IMR-90 (cell line): Measurements from ENCODE around the gene PFKL. TPM values are rescaled to one million over a fixed set of nuclear protein-coding genes. Genes with fewer than 3 reads are reported as not detected.

Experiments used
- ATAC-seq: fragments of 200-7000 bp; cut with Tn5 transposase; 2 replicates; pipeline ENCODE4 v1.9.1; 2020; ENCODE audit warnings: low read depth, mild to moderate bottlenecking, moderate library complexity
- BruUV-seq: library from RNA; stranded (reverse); fragments of 400-500 nt; replicated peaks from 2 replicates; lab custom pipeline; 2021; lab: Mats Ljungman, UMichigan
- CTCF ChIA-PET: fragments of 300-600 bp; formaldehyde crosslinking; extraction: SDS; loops from one replicate; lab custom pipeline; 2021; ENCODE audit warnings: antibody characterized with exemption; lab: Yijun Ruan, JAX
- POLR2A ChIA-PET: fragments of 300-600 bp; sonication (Branson Sonifier 250); formaldehyde crosslinking; loops from one replicate; lab custom pipeline; 2022; ENCODE audit warnings: antibody characterized with exemption; ENCODE audit not compliant: unreplicated experiment; lab: Charles Lee
- DNase-seq: peaks from one replicate; pipeline ENCODE4 v3.0.0; 2013
- H2AFZ ChIP-seq: replicated peaks from 2 replicates; pipeline ENCODE3; 2013; ENCODE audit warnings: low read length, mild to moderate bottlenecking; ENCODE audit not compliant: poor library complexity
- H2AK5ac ChIP-seq: 2 replicates; pipeline ENCODE4 v1.6.1; 2013; ENCODE audit warnings: low read depth, low read length, inconsistent platforms
- H2AK9ac ChIP-seq: replicated peaks from 2 replicates; pipeline ENCODE3; 2013; ENCODE audit warnings: mild to moderate bottlenecking, low read depth, low read length, moderate library complexity; ENCODE audit not compliant: poor library complexity
- H2BK120ac ChIP-seq: 2 replicates; pipeline ENCODE4 v1.6.1; 2013; ENCODE audit warnings: low read depth, low read length, inconsistent platforms
- H2BK15ac ChIP-seq: 3 replicates; pipeline ENCODE4 v1.6.1; 2013; ENCODE audit warnings: low read depth, low read length, inconsistent platforms
- H2BK20ac ChIP-seq: 2 replicates; pipeline ENCODE4 v1.6.1; 2013; ENCODE audit warnings: low read depth, mild to moderate bottlenecking, inconsistent platforms, low read length, moderate library complexity
- H2BK5ac ChIP-seq: 2 replicates; pipeline ENCODE4 v1.6.1; 2013; ENCODE audit warnings: mild to moderate bottlenecking, low read depth, low read length, inconsistent platforms; ENCODE audit not compliant: poor library complexity, severe bottlenecking
- H3K14ac ChIP-seq: replicated peaks from 2 replicates; pipeline ENCODE4 v1.6.1; 2013; ENCODE audit warnings: low read depth, low read length, inconsistent platforms
- H3K18ac ChIP-seq: 2 replicates; pipeline ENCODE4 v1.6.1; 2013; ENCODE audit warnings: low read depth, low read length, control low read depth
- H3K23ac ChIP-seq: 2 replicates; pipeline ENCODE4 v1.6.1; 2013; ENCODE audit warnings: low read depth, low read length, inconsistent platforms
- H3K27ac ChIP-seq: 2 replicates; pipeline ENCODE4 v1.5.1; 2013; ENCODE audit warnings: mild to moderate bottlenecking, control low read depth, low read length; ENCODE audit not compliant: insufficient read depth
- H3K27me3 ChIP-seq: 2 replicates; pipeline ENCODE4 v1.6.1; 2013; ENCODE audit warnings: low read length; ENCODE audit not compliant: control insufficient read depth, insufficient read depth
- H3K36me3 ChIP-seq: 2 replicates; pipeline ENCODE4 v1.6.1; 2013; ENCODE audit warnings: low read length, mixed read lengths; ENCODE audit not compliant: control insufficient read depth, insufficient read depth
- H3K4ac ChIP-seq: 2 replicates; pipeline ENCODE4 v1.6.1; 2013; ENCODE audit warnings: low read depth, low read length, inconsistent platforms
- H3K4me1 ChIP-seq: 2 replicates; pipeline ENCODE4 v1.6.1; 2013; ENCODE audit warnings: low read length, mixed read lengths; ENCODE audit not compliant: control insufficient read depth, insufficient read depth
- H3K4me2 ChIP-seq: 2 replicates; pipeline ENCODE4 v1.6.1; 2013; ENCODE audit warnings: low read depth, mild to moderate bottlenecking, control low read depth, low read length, moderate library complexity
- H3K4me3 ChIP-seq: 2 replicates; pipeline ENCODE4 v1.5.1; 2013; ENCODE audit warnings: low read depth, mild to moderate bottlenecking, control low read depth, low read length, moderate library complexity; ENCODE audit not compliant: insufficient read depth
- H3K56ac ChIP-seq: 2 replicates; pipeline ENCODE4 v1.6.1; 2013; ENCODE audit warnings: low read length, inconsistent platforms; ENCODE audit not compliant: insufficient read depth; ENCODE audit errors: extremely low read depth
- H3K79me1 ChIP-seq, 2 experiments: 2 replicates each; pipeline ENCODE4 v1.6.1; 2013; ENCODE audit warnings: low read length in 2 of 2, inconsistent platforms in 1 of 2, low read depth in 1 of 2
- H3K9ac ChIP-seq: 2 replicates; pipeline ENCODE4 v1.6.1; 2013; ENCODE audit warnings: low read depth, low read length, control low read depth
- H3K9me1 ChIP-seq: 2 replicates; pipeline ENCODE4 v1.6.1; 2013; ENCODE audit warnings: low read length, inconsistent platforms; ENCODE audit not compliant: insufficient read depth
- H3K9me3 ChIP-seq: 2 replicates; pipeline ENCODE4 v1.6.1; 2013; ENCODE audit warnings: low read length; ENCODE audit not compliant: control insufficient read depth, insufficient read depth
- H4K20me1 ChIP-seq: 2 replicates; pipeline ENCODE4 v1.6.1; 2013; ENCODE audit warnings: low read length, inconsistent platforms; ENCODE audit not compliant: insufficient read depth
- H4K5ac ChIP-seq: 2 replicates; pipeline ENCODE4 v1.6.1; 2013; ENCODE audit warnings: mild to moderate bottlenecking, low read depth, low read length, control low read depth
- H4K8ac ChIP-seq, 2 experiments: 2 replicates each; pipeline ENCODE4 v1.6.1; 2013; ENCODE audit warnings: low read depth in 2 of 2, low read length in 2 of 2, control low read depth in 1 of 2, inconsistent platforms in 1 of 2
- H4K91ac ChIP-seq: 2 replicates; pipeline ENCODE4 v1.6.1; 2013; ENCODE audit warnings: low read depth, low read length, inconsistent platforms; ENCODE audit not compliant: insufficient read depth
- BHLHE40 ChIP-seq: fragments of 150-350 bp; IDR thresholded peaks from 2 replicates; pipeline ENCODE4 v1.6.1; 2016; ENCODE audit warnings: mild to moderate bottlenecking, low read depth, low read length
- CEBPB ChIP-seq: IDR thresholded peaks from 2 replicates; pipeline ENCODE4 v1.6.1; 2012; ENCODE audit warnings: low read depth, low read length, improper control_type of control experiment
- CHD1 ChIP-seq: IDR thresholded peaks from 2 replicates; pipeline ENCODE4 v1.6.1; 2012; ENCODE audit warnings: low read depth, low read length, improper control_type of control experiment
- MAFK ChIP-seq: IDR thresholded peaks from 2 replicates; pipeline ENCODE4 v1.6.1; 2012; ENCODE audit warnings: low read depth, low read length, improper control_type of control experiment
- MXI1 ChIP-seq: IDR thresholded peaks from 2 replicates; pipeline ENCODE4 v1.6.1; 2012; ENCODE audit warnings: low read depth, mild to moderate bottlenecking, low read length, moderate library complexity, borderline replicate concordance
- POLR2A ChIP-seq: IDR thresholded peaks from 2 replicates; pipeline ENCODE4 v1.6.1; 2012; ENCODE audit warnings: mild to moderate bottlenecking, low read depth, low read length
- RCOR1 ChIP-seq: IDR thresholded peaks from 2 replicates; pipeline ENCODE4 v1.6.1; 2012; ENCODE audit warnings: mild to moderate bottlenecking, low read length, improper control_type of control experiment; ENCODE audit not compliant: insufficient replicate concordance
- RFX5 ChIP-seq: IDR thresholded peaks from 2 replicates; pipeline ENCODE4 v1.8.0; 2012; ENCODE audit warnings: low read depth, mild to moderate bottlenecking, low read length, moderate library complexity
- SMC3 ChIP-seq: fragments of 150-350 bp; IDR thresholded peaks from 2 replicates; pipeline ENCODE4 v1.6.1; 2016; ENCODE audit warnings: low read depth, mild to moderate bottlenecking, antibody characterized with exemption, low read length, moderate library complexity
- WGBS, 2 experiments: methylation state at CpG; one replicate each; pipeline versions ENCODE4 v1.1.5 to v1.1.7; 2013; ENCODE audit warnings: missing lambda C conversion rate in 2 of 2; ENCODE audit not compliant: insufficient read length in 1 of 2; ENCODE audit errors: extremely low coverage in 2 of 2; 5-methylcytosine and 5-hydroxymethylcytosine counted together
- dilution Hi-C: fragments of 300-500 bp; cut with HindIII; formaldehyde crosslinking; loops from one replicate; pipeline ENCODE4 v1.14.3; 2018; ENCODE audit warnings: low sequenced_read_pairs; ENCODE audit not compliant: unreplicated experiment
- in situ Hi-C: fragments of 300-500 bp; cut with MboI; formaldehyde crosslinking; loops from 3 replicates; pipeline ENCODE4 v1.14.3; 2019; ENCODE audit warnings: low sequenced_read_pairs, inconsistent platforms, mixed read lengths
- intact Hi-C: fragments of 100-400 bp; cut with micrococcal nuclease; formaldehyde crosslinking; loops from 2 replicates; pipeline ENCODE4 v1.10.0; 2022
- polyA plus RNA-seq, 3 experiments: library from polyadenylated mRNA; depleted of rRNA; stranded (reverse); fragments of >200 nt; gene quantifications; 2 replicates each; pipeline ENCODE4 v1.2.3, GENCODE V29; 2012; ENCODE audit warnings: low replicate concordance in 1 of 3
- total RNA-seq: library from RNA; depleted of rRNA; stranded (reverse); fragments of >200 nt; gene quantifications from 2 replicates; pipeline ENCODE4 v1.2.3, GENCODE V29; 2012
- TF ChIP-seq, protein P1 (sequence below): fragments of 150-350 bp; IDR thresholded peaks from 2 replicates; pipeline ENCODE4 v1.6.1; 2016; ENCODE audit warnings: low read depth, mild to moderate bottlenecking, low read length, moderate library complexity, borderline replicate concordance
- TF ChIP-seq, protein P2 (sequence below): fragments of 150-350 bp; IDR thresholded peaks from 2 replicates; pipeline ENCODE4 v1.6.1; 2017; ENCODE audit warnings: mild to moderate bottlenecking, antibody characterized with exemption, low read length, low read depth

The PFKL gene
- total and polyA plus RNA-seq, 2 of the 4 experiments (the other 2 are of a cell fraction): 103 to 126 TPM

DNA sequence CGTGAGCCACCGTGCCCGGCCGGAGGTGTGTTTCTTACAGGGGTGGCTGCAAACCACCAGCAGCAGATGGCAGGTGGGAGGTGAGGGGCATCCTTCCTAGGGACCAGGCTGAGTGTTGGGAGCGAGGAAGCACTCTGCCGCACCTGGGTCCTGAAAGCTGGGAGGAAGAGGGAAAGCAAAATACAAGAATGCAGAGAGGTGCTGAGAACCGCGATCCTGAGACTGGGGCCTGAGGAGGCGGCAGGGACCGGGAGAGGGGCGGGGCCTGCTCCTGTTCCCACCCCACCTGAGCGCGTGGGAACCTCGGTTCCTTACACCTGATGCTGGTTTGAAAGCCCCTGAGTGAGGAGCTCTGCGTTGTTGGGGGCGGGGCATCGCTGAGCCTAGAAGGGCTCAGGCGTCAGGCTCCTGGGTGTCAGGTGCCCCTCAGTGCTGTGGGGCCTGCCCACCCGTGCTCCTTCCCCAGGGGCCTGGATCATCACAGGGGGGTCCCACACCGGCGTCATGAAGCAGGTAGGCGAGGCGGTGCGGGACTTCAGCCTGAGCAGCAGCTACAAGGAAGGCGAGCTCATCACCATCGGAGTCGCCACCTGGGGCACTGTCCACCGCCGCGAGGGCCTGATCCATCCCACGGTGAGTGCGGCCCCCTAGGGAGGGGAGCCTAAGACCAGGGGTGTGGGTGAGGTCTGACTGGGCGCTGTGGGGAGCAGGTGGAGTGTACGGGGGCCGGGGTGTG is 69.0 kb downstream of the PFKL start:
- POLR2A ChIA-PET: no interaction called here
- no peaks in the 10 kb centered on the region for H3K9me1 ChIP-seq
- BruUV-seq: no TSS peak
- no peak overlapping the region for H3K27ac ChIP-seq
- no peak overlapping the region for H3K4me3 ChIP-seq
- no peak overlapping the region for H2BK15ac ChIP-seq
- CTCF ChIA-PET: no interaction called here
- no peak overlapping the region for H3K4me2 ChIP-seq
- intact Hi-C loops: no loop called here
- WGBS, 2 experiments: 20% methylated on average over 18 of the region's 35 CpGs; no CpG with 5 or more reads in 1 of the 2 experiments
- no peak overlapping the region for H2BK120ac ChIP-seq
- no peaks in the 10 kb centered on the region for H4K20me1 ChIP-seq
- H4K91ac ChIP-seq: no peak overlapping the region
- no peak overlapping the region for H3K56ac ChIP-seq
- peaks cover 3% of the 10 kb centered on the region; the same call in 1 of the 2 replicates for H3K27me3 ChIP-seq
- no peak overlapping the region for H2BK20ac ChIP-seq
- peaks cover 7% of the 10 kb centered on the region for H3K9me3 ChIP-seq
- H2AK9ac ChIP-seq: no peak overlapping the region
- dilution Hi-C loops: no loop called here
- TF ChIP-seq POLR2A (no peak), RFX5 (no peak), RCOR1 (no peak), SMC3 (no peak), MAFK (no peak), MXI1 (no peak), CEBPB (no peak), CHD1 (no peak), BHLHE40 (no peak)
- TF ChIP-seq, protein P1, sequence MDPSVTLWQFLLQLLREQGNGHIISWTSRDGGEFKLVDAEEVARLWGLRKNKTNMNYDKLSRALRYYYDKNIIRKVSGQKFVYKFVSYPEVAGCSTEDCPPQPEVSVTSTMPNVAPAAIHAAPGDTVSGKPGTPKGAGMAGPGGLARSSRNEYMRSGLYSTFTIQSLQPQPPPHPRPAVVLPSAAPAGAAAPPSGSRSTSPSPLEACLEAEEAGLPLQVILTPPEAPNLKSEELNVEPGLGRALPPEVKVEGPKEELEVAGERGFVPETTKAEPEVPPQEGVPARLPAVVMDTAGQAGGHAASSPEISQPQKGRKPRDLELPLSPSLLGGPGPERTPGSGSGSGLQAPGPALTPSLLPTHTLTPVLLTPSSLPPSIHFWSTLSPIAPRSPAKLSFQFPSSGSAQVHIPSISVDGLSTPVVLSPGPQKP: no peak
- TF ChIP-seq, protein P2, sequence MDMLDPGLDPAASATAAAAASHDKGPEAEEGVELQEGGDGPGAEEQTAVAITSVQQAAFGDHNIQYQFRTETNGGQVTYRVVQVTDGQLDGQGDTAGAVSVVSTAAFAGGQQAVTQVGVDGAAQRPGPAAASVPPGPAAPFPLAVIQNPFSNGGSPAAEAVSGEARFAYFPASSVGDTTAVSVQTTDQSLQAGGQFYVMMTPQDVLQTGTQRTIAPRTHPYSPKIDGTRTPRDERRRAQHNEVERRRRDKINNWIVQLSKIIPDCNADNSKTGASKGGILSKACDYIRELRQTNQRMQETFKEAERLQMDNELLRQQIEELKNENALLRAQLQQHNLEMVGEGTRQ: no peak
- no peaks in the 10 kb centered on the region for H3K36me3 ChIP-seq
- no peak overlapping the region for H3K23ac ChIP-seq
- H2AFZ ChIP-seq: no peak overlapping the region
- no peaks in the 10 kb centered on the region for H3K79me1 ChIP-seq
- no peak overlapping the region for H3K4ac ChIP-seq
- H3K18ac ChIP-seq: no peak overlapping the region
- H2AK5ac ChIP-seq: no peak overlapping the region
- H4K5ac ChIP-seq: no peak overlapping the region
- no peak overlapping the region for H3K9ac ChIP-seq
- no peak for DNase-seq
- no peak overlapping the region for H3K14ac ChIP-seq
- no peak overlapping the region for H2BK5ac ChIP-seq
- no peaks in the 10 kb centered on the region for H3K4me1 ChIP-seq
- H4K8ac ChIP-seq: no peak overlapping the region
- ATAC-seq: no peak
- in situ Hi-C loops: no loop called here
